Neural progenitor cell (in vitro differentiated cells): ENCODE data around the gene HAND2.

Experiments
- CTCF ChIP-seq: fragments of 200-600 bp; sonication (generic); IDR thresholded peaks from 2 replicates; pipeline ENCODE4 v1.5.1; 2017; ENCODE audit warnings: antibody characterized with exemption, mild to moderate bottlenecking
- EZH2 ChIP-seq: fragments of 200-600 bp; sonication (generic); IDR thresholded peaks from 2 replicates; pipeline ENCODE4 v1.6.1; 2017; ENCODE audit warnings: antibody characterized with exemption, mild to moderate bottlenecking, moderate library complexity

GRCh38 chr4:173526027-173526482 is 4.0 kb downstream of the HAND2 start:
- no peak for TF ChIP-seq CTCF
- peak; percentile 39 for TF ChIP-seq EZH2
